Measurements from ENCODE around the gene CLCNKA.
"Not testable (repeated sequence)": the region's sequence is repeated elsewhere in the genome, so short reads cannot be mapped to it uniquely, and the experiment has no call there.

Gene CLCNKA

GRCh38 chr1:15992582-15993500 is 29.0 kb upstream of the CLCNKA start:
- peaks cover 10% of the 10 kb centered on the region for H3K27me3 Mint-ChIP-seq
- H3K27ac Mint-ChIP-seq: peak overlapping the region in 1 of 2 donors; percentile 61
- no peak for ATAC-seq
- H3K4me3 Mint-ChIP-seq: no peak overlapping the region
- H3K4me1 Mint-ChIP-seq: no peaks in the 10 kb centered on the region
- DNase-seq: no peak
- H3K9me3 Mint-ChIP-seq: no peaks in the 10 kb centered on the region

- peaks cover 10% of the 10 kb centered on the region for H3K27me3 Mint-ChIP-seq
- no peak overlapping the region for H3K27ac Mint-ChIP-seq
- H3K4me1 Mint-ChIP-seq: no peaks in the 10 kb centered on the region
- H3K9me3 Mint-ChIP-seq: no peaks in the 10 kb centered on the region
- DNase-seq (no peak), ATAC-seq (no peak)
- H3K4me3 Mint-ChIP-seq: no peak overlapping the region
Measured at GRCh38 chr1:15993666-15994065, 28.2 kb upstream of the CLCNKA start.

GRCh38 chr1:15994081-15994480 is 27.8 kb upstream of the CLCNKA start:
- H3K9me3 Mint-ChIP-seq: no peaks in the 10 kb centered on the region
- H3K4me1 Mint-ChIP-seq: no peaks in the 10 kb centered on the region
- peaks cover 10% of the 10 kb centered on the region for H3K27me3 Mint-ChIP-seq
- H3K4me3 Mint-ChIP-seq: no peak overlapping the region
- no peak overlapping the region for H3K27ac Mint-ChIP-seq
- DNase-seq (no peak), ATAC-seq (no peak)

- peak; percentile 88 for ATAC-seq
- Mint-ChIP-seq H3K27me3 (peaks cover 9% of the 10 kb centered on the region), H3K9me3 (no peaks in the 10 kb centered on the region), H3K27ac (peak overlapping the region in 1 of 2 donors; percentile 49), H3K4me1 (no peaks in the 10 kb centered on the region), H3K4me3 (no peak overlapping the region)
- DNase-seq: peak; percentile 55 to 68
Measured at GRCh38 chr1:15994590-15995351, 27.1 kb upstream of the CLCNKA start.

- Mint-ChIP-seq H3K27me3 (no peaks in the 10 kb centered on the region), H3K27ac (peak overlapping the region in 1 of 2 donors; percentile 55), H3K4me1 (no peaks in the 10 kb centered on the region), H3K9me3 (no peaks in the 10 kb centered on the region), H3K4me3 (no peak overlapping the region)
- DNase-seq (no peak), ATAC-seq (no peak)
Measured at GRCh38 chr1:15997076-15997585, 24.7 kb upstream of the CLCNKA start.

- no peak overlapping the region for H3K27ac Mint-ChIP-seq
- DNase-seq (no peak), ATAC-seq (no peak)
- no peaks in the 10 kb centered on the region for H3K27me3 Mint-ChIP-seq
- H3K4me1 Mint-ChIP-seq: no peaks in the 10 kb centered on the region
- no peaks in the 10 kb centered on the region for H3K9me3 Mint-ChIP-seq
- no peak overlapping the region for H3K4me3 Mint-ChIP-seq
Measured at GRCh38 chr1:15997637-15998280, 24.1 kb upstream of the CLCNKA start.

- Mint-ChIP-seq H3K27ac (no peak overlapping the region), H3K27me3 (no peaks in the 10 kb centered on the region), H3K4me1 (no peaks in the 10 kb centered on the region), H3K9me3 (no peaks in the 10 kb centered on the region), H3K4me3 (no peak overlapping the region)
- no peak for DNase-seq
- no peak for ATAC-seq
Measured at GRCh38 chr1:15998929-15999328, 22.9 kb upstream of the CLCNKA start.

GRCh38 chr1:16001274-16001673 is 20.6 kb upstream of the CLCNKA start:
- not testable (repeated sequence) for DNase-seq, H3K27me3 Mint-ChIP-seq, ATAC-seq, H3K27ac Mint-ChIP-seq, H3K4me3 Mint-ChIP-seq, H3K9me3 Mint-ChIP-seq, H3K4me1 Mint-ChIP-seq

- Mint-ChIP-seq H3K4me3 (no peak overlapping the region), H3K27me3 (no peaks in the 10 kb centered on the region)
- no peak for ATAC-seq
Measured at GRCh38 chr1:16005597-16005996, 16.2 kb upstream of the CLCNKA start.

GRCh38 chr1:16006010-16006409 is 15.8 kb upstream of the CLCNKA start:
- Mint-ChIP-seq H3K27ac (peak overlapping the region in 1 of 2 donors; percentile 74), H3K9me3 (no peaks in the 10 kb centered on the region), H3K4me3 (no peak overlapping the region), H3K4me1 (peaks cover 30% of the 10 kb centered on the region), H3K27me3 (no peaks in the 10 kb centered on the region)
- no peak for ATAC-seq
- no peak for DNase-seq

More at GRCh38 chr1:16005597-16005996, 16.2 kb upstream of the CLCNKA start:
- peaks cover 30% of the 10 kb centered on the region for H3K4me1 Mint-ChIP-seq
- H3K27ac Mint-ChIP-seq: peak overlapping the region in 1 of 2 donors; percentile 27
- DNase-seq: no peak
- H3K9me3 Mint-ChIP-seq: no peaks in the 10 kb centered on the region

GRCh38 chr1:16006552-16007485 is 15.0 kb upstream of the CLCNKA start:
- H3K27ac Mint-ChIP-seq: peak overlapping the region in 1 of 2 donors; percentile 22
- peaks cover 30% of the 10 kb centered on the region for H3K4me1 Mint-ChIP-seq
- DNase-seq (no peak), ATAC-seq (peak; percentile 83)
- no peak overlapping the region for H3K4me3 Mint-ChIP-seq
- no peaks in the 10 kb centered on the region for H3K27me3 Mint-ChIP-seq
- no peaks in the 10 kb centered on the region for H3K9me3 Mint-ChIP-seq

GRCh38 chr1:16007671-16008341 is 14.0 kb upstream of the CLCNKA start:
- Mint-ChIP-seq H3K4me3 (no peak overlapping the region), H3K4me1 (peaks cover 38% of the 10 kb centered on the region), H3K27me3 (peaks cover 6% of the 10 kb centered on the region), H3K9me3 (no peaks in the 10 kb centered on the region), H3K27ac (peak overlapping the region in 1 of 2 donors; percentile 38)
- ATAC-seq: no peak
- no peak for DNase-seq

- DNase-seq: peak; percentile 72 to 75
- no peak overlapping the region for H3K27ac Mint-ChIP-seq
- peak; percentile 59 for ATAC-seq
- H3K4me3 Mint-ChIP-seq: no peak overlapping the region
- H3K27me3 Mint-ChIP-seq: peaks cover 15% of the 10 kb centered on the region
- H3K9me3 Mint-ChIP-seq: no peaks in the 10 kb centered on the region
- peaks cover 46% of the 10 kb centered on the region for H3K4me1 Mint-ChIP-seq
Measured at GRCh38 chr1:16009030-16009460, 12.8 kb upstream of the CLCNKA start.

- peaks cover 50% of the 10 kb centered on the region for H3K4me1 Mint-ChIP-seq
- DNase-seq (no peak), ATAC-seq (no peak)
- H3K27ac Mint-ChIP-seq: no peak overlapping the region
- H3K9me3 Mint-ChIP-seq: no peaks in the 10 kb centered on the region
- H3K4me3 Mint-ChIP-seq: no peak overlapping the region
- H3K27me3 Mint-ChIP-seq: peaks cover 19% of the 10 kb centered on the region
Measured at GRCh38 chr1:16009678-16010077, 12.2 kb upstream of the CLCNKA start.
